IPS-18c (cell line): ENCODE data around the gene DCXR.
"Not testable (repeated sequence)": the region's sequence is repeated elsewhere in the genome, so short reads cannot be mapped to it uniquely, and the experiment has no call there.

Experiments
- H3K4me3 ChIP-seq: 2 replicates; pipeline ENCODE4 v1.7.0; 2013; ENCODE audit warnings: low read depth, mild to moderate bottlenecking, low read length, moderate library complexity; ENCODE audit not compliant: insufficient read depth
- H3K9me3 ChIP-seq: one replicate; pipeline ENCODE4 v1.6.1; 2013; ENCODE audit warnings: mild to moderate bottlenecking, low read length, moderate library complexity; ENCODE audit not compliant: control insufficient read depth, insufficient read depth

The DCXR gene

DNA sequence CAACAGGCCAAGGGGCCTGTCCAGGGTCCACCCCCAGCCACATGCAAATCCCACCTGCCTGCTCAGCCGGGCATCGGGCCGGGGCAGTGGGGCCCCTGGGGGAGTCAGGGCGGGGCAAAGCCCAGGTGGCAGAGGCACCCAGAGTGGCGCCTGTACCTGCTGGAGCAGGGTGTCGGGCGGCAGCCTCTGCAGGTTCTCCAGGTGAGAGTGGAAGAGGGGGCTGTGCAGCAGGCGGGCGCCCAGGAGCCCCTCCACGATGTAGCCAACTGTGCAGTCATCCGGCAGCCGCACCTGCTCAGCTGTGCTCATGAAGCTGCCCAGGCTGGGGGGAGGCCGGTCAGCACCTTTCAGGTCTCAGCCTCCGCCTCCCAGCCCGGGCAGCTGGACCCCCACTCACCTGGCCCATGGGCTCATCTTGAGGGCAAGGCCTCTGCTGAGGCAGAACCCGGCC is 12.0 kb upstream of the DCXR start:
- H3K4me3 ChIP-seq = no peak overlapping the region
- H3K9me3 ChIP-seq = peaks cover 2% of the 10 kb centered on the region

DNA sequence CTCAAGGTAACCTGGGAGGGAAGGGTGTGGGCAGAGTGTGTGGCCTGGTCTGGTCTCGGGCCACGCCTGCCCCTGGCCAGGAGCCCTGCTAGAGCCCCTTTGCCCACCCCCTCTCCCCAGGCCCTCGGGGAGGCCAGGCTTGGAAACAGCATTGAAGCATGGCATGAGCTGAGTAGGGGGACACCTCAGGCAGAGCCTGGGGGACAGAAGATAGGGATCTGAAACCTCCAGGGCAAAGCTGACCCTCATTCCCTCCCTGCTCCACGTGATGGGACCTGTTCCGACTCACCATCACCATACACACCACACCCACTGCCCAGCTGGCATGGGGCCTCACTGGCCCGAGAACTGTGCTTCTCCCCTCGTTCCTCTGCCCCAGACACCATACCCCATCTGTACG is 11.6 kb upstream of the DCXR start:
- no peaks in the 10 kb centered on the region for H3K9me3 ChIP-seq

DNA sequence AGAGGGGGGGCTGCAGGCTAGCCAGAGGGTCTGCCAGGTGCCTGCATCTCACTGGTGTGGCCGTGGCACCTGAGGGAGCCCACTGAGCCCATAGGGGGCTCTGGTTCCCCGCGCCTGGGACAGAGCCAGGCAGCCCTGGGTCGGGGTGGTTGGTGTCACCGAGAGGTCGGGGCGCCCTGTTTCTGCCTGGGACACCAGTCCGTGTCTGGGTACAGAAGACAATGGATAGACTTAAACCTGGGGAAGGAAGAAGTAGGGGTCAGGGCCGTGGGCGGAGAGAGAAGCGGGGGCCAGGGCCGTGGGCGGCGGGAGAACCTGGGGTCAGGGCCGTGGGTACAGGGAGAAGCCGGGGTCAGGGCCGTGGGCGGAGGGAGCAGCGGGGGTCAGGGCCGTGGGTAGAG is 11.1 kb upstream of the DCXR start:
- Histone ChIP-seq H3K4me3 (no peak overlapping the region), H3K9me3 (no peaks in the 10 kb centered on the region)

More for the DNA sequence above, 11.6 kb upstream of the DCXR start:
- H3K4me3 ChIP-seq = no peak overlapping the region

DNA sequence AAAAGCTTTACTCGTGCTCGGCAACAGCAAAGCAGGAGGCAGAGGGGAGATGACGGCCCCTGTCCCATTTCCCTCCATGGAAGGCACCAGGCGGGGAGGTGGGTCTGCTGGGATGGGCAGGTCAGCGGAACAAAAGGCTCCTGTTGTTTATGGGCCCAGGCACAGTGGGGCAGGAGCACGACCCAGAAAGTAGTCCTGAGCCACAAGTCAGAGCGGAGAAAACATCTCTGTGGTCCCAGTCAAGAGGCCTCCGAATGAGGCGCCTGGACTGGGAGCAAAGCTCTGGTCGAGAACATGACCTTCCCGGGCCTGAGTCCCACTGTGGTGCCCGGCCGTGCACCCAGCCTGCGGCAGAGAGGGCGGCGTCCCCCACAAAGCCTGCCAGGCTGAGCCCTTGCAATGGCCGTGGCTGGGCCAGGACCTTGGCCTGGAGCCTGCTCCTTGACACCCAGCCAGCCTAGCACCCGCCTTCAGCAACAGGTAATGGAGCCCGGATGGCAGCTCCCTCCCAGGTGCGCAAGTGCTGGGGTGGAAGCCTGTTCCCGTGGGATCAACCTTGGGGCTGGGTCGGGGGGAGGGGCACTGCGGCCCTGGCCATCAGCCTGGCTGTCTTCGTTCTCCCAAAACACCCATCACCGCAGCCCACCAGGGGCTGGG is 10.5 kb upstream of the DCXR start:
- Histone ChIP-seq H3K9me3 (no peaks in the 10 kb centered on the region), H3K4me3 (no peak overlapping the region)

DNA sequence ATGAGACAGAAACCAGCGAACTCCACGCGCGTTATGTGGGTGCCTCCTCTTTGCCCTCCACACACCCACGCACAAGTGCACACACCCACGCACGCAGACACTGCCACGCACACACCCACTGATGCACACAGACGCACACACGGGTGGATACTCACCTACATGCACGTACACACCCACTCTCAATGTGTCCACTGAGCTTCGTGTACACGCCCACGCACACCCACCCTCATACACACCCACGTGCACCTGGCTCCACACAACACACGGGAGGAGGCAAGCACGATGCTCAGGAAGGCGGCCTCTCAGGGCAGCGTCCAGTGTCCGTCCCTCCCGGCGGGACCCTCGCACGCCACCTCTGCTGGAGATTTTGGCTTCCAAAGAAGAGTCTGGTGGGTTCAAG is 9.9 kb upstream of the DCXR start:
- Histone ChIP-seq H3K9me3 (no peaks in the 10 kb centered on the region), H3K4me3 (no peak overlapping the region)

DNA sequence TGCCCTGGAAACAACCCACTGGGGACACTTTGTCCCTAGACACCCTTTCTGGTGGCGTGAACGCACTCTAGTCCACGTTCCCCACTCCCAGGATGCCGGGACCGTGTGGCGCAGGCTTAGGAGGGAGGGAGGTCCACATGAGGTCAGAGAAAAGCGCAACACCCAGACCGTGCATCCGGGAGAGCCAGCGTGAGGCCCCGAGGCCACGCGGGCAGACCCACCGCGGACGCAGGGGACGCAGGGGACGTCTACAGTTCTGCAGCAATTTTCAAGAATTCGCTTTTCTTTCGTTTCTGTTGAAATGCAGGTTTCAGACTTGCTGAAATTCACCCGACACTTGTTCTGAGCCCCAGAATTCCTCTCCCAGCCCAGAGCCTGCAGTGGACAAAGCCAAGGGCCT is 9.4 kb upstream of the DCXR start:
- no peak overlapping the region for H3K4me3 ChIP-seq
- H3K9me3 ChIP-seq = no peaks in the 10 kb centered on the region

DNA sequence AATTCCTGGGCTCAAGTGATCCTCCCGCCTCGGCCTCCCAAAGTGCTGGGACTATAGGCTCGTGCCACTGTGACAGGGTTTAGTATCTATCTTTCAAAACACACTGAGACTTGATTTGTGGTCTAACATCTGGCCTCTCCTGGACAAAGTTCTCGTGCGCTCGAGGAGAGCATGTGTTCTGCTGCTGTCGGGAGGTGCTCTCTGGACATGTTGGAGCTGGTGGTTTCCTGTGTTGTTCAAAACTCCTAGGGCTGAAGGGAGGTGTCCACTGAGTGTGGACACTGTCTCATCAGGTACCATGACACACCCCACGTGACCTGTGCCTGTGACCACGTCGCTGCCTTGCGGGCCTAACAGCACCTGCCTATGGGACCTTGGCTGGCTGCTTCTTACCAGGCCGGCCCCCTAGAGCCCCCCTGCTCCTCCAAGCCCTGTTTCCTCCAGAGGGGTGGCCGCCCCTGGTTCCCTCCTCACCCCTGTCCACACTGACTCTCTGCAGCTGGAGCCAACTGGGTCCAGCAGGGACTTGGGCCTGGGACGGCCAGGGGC is 8.5 kb upstream of the DCXR start:
- Histone ChIP-seq H3K4me3 (no peak overlapping the region), H3K9me3 (no peaks in the 10 kb centered on the region)

DNA sequence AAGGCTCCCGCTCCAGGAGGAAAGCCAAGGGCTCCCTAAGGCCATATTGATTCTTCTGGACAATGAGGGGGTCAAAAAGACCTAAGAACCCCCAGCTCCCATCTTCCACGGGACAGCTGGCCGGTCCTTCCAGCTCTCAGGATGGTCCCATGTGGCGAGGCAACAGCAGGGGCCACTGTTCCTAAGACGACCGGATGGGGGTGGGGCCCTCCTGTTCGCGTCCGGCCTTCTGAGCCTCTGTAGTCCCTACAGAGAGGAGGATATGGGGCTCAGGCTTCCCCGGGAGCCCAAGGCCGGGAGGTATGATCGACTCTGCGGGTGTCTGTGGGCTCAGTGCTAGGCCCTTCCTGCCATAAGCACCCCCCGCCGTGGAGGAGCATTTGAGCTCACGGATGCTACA is 6.0 kb upstream of the DCXR start:
- Histone ChIP-seq H3K9me3 (no peaks in the 10 kb centered on the region), H3K4me3 (no peak overlapping the region)

DNA sequence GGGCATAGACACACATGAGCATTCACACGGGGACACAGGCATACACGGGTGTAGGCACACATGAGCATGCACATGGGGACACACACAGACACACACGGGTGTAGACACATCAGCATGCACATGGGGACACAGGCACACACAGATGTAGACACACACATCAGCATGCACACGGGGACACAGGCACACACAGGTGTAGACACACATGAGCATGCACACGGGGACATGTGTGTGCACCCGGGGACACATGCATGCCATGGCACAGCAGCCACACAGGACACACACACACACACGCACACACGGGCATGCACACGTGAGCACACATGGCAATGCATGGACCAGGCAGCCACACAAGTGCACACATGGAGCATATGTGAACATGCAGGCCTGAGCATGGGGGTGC is 5.2 kb upstream of the DCXR start:
- H3K9me3 ChIP-seq = no peaks in the 10 kb centered on the region

DNA sequence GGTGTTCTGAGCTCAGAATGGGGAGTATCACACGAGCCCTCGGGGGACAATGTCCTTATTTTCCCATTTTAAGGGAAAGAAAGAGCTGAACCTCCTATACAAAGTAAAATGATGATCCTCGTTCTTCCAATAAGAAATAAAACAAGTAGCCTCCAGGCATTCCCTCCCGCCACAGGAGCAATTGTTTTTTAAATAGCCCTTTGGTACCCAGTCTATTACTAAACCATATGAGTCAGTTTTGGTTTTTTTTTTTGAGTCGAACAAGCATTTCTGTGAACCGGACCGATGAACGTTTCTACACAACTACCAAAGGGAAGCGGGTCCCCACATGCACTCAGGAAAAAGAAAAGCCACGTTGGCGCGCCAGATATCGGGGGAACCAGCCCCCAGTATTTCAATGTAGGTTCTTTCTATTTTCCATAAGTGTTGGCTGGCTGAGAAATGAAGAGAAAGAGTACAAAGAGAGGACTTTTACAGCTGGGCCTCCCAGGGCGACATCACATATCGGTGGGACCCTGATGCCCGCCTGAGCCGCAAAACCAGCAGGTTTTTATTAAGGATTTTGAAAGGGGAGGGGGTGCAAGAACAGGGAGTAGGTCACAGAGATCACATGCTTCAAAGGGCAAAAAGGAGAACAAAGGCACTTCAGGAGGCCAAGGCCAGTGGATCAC is 3.8 kb upstream of the DCXR start:
- H3K9me3 ChIP-seq = no peaks in the 10 kb centered on the region
- H3K4me3 ChIP-seq = no peak overlapping the region

More for the DNA sequence above, 5.2 kb upstream of the DCXR start:
- no peak overlapping the region for H3K4me3 ChIP-seq

DNA sequence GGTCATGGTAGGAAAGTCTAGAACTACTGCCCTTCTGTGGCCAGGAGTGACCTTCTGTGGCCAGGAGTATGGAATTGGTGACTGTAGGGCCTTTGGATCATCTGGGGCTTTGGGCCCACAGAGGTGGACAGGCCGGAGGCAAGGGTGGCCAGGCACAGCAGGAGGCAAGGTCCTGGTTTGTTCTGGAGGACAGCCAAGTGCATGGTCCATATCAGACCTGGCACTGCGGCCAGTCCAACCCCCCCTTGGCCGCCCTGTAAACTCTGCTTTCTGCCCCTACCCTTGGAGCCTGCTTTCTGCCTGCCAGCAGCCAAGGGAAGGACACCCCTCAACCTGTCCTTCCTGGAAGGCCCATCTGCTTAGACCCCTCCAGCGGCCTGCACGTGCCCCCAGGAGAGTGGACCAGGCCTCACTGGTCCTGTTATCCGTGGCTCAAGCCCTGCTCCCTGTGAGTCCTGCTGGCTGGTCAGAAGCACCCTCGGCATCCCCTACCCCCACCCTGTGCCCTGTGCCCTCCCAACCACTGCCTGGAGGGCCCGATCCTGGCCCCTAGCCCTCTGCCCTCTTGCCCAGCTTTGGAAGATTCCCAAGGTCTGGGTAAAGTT is 2.3 kb upstream of the DCXR start:
- no peak overlapping the region for H3K4me3 ChIP-seq
- H3K9me3 ChIP-seq = no peaks in the 10 kb centered on the region

DNA sequence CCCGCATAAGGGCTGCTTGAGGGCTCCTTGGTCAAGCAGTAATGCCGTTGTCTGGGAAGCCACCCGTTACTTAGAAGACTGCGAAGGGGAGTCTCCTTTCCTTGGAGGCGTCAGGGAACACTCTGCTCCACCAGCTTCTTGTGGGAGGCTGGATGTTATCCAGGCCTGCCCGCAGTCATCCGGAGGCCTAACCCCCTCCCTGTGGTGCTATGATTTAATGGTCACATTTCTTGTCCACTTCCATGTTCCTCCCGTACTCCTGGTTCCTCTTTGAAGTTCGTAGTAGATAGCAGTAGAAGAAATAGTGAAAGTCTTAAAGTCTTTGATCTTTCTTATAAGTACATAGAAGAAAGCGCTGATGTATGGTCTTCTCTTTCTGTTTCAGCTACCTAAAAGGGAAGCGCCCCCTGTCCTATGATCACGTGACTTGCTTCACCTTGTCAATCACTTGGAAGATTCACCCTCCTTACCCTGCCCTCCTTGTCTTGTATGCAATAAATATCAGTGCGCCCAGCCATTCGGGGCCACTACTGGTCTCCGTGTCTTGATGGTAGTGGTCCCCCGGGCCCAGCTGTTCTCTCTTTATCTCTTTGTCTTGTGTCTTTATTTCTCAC is 1.4 kb upstream of the DCXR start:
- not testable (repeated sequence) for H3K9me3 ChIP-seq, H3K4me3 ChIP-seq

DNA sequence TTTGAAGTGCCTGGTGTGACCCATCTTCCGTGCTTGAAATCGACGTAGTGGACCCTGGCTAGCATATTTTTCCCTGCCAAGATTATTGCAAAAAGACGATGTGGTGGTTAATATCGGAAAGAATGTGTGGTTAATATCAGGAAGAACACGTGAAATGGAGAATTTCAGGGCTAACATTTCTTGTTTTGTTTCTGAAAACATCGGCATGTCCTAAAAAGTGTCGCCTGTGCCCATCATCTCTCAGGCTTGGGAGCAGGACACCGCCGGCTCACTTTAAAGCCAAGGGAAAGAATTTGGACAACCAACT is 345 bp upstream of the DCXR start:
- Histone ChIP-seq H3K9me3 (no peaks in the 10 kb centered on the region), H3K4me3 (no peak overlapping the region)

DNA sequence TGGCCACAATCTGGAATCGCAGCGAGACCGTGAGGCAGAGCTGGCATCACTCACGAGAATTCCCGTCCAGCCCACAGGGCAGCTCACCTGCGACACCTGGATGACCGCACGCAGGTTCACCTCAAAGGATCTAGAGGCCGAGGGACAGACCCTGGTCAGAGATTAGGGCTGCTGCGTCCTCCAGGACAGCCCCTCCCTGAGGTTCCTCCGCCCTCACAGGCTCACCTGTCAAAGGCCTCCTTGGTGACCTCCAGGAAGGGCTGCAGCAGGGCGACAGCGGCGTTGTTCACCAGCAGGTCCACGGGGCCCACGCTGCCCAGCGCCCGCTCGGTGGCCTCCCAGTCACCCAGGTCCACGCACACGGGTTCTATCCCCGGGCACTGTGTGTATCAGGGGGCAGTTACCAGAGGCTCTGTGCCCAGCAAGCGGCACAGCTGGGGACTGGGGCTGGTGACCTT is 834 bp downstream of the DCXR start:
- H3K9me3 ChIP-seq = no peaks in the 10 kb centered on the region
- H3K4me3 ChIP-seq = peak overlapping the region; percentile 82

DNA sequence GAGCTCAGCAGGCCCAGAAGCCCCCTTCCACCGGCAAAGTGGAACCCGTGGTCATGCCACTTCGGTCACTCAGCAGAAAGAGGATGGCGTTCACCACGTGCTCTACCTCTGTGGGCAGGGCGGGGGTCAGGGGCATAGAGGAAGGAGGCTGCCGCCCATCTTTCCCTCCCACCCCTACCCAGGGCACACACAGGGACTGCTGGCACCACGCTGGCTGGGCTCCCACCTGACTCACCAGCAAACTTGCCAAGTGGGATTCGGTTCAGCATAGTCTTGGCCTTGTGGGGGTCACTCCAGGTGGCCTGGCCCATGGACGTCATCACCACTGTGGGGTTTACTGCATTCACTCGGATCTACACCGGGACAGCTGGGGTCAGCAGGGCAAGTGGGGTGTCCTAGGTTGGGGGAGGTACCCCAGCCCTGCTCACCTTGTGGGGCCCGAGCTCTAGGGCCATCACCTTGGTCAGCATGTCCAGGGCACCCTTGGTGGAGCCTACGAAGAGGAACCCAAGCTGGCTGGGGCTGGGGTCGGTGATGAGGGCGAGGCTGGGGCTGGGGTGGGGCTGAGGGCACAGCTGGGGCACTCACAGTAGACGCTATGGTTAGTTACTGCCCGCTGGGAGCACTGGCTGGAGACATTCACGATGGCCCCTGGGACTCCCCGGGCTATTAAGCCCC is 1.4 kb downstream of the DCXR start:
- H3K4me3 ChIP-seq = peak overlapping the region; percentile 82

DNA sequence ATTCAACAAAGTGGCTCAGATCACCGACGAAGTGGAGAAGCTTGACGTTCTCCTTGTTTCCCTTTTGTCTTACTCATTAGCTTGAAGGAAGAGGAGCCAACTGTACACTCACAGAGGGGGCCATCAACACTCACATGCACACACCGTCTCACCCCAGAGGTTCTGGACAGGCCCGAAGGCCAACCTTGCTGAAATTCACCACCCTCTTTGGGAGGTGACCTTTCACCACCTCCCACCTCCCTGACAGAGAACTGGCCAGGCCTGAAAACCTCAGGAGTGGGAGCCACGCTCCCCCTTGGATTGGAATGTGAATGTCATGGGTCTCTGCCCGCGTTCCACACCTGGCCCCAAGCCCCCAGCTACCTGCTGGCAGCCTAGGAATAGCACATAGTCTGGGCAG is 2.0 kb downstream of the DCXR start:
- Histone ChIP-seq H3K4me3 (no peak overlapping the region), H3K9me3 (no peaks in the 10 kb centered on the region)

More for the DNA sequence above, 1.4 kb downstream of the DCXR start:
- no peaks in the 10 kb centered on the region for H3K9me3 ChIP-seq

DNA sequence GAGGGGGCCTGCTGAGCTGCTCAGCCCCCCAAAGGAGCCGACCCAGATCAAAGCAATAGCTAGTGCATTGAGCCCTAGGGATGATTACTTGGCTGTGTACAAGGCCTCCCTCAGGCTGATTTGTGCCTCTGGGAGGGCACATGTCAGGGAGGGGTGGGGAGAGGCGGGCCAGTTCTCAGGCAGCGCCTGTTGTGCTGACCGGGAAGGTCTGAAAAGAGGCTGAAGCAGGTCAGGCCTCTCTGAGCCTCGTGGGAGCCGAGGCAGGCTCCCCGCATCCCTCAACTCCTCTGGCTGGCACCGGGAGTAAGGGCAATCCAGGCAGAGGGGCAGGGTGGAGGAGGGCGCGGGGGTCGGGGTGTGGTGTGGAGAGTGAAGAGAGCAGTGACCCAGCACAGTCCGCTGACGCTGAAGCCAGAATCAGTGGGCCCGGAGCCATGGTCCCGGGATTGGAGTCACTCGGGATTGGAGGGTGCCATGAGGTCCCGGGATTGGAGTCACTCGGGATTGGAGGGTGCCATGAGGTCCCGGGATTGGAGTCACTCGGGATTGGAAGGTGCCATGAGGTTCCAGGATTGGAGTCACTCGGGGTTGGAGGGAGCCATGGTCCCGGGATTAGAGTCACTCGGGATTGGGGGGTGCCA is 3.0 kb downstream of the DCXR start:
- no peak overlapping the region for H3K4me3 ChIP-seq
- no peaks in the 10 kb centered on the region for H3K9me3 ChIP-seq
